Nephron progenitor cell (in vitro differentiated cells): Measurements from ENCODE around the gene CNTNAP5.

Experiments used
- DNase-seq: peaks from one replicate; pipeline ENCODE4 v3.0.0; 2021
- H3K27ac Mint-ChIP-seq: 2 replicates; pipeline ENCODE4 v1.8.0; 2021; ENCODE audit warnings: mild to moderate bottlenecking, moderate library complexity, mixed read lengths
- H3K27me3 Mint-ChIP-seq: 2 replicates; pipeline ENCODE4 v1.8.0; 2021; ENCODE audit warnings: mild to moderate bottlenecking, low read depth, mixed read lengths; ENCODE audit not compliant: poor library complexity
- H3K36me3 Mint-ChIP-seq: 2 replicates; pipeline ENCODE4 v1.8.0; 2021; ENCODE audit warnings: low read depth, mixed read lengths
- H3K4me1 Mint-ChIP-seq: 2 replicates; pipeline ENCODE4 v1.8.0; 2021; ENCODE audit warnings: mixed read lengths
- H3K4me3 Mint-ChIP-seq: 2 replicates; pipeline ENCODE4 v1.8.0; 2021; ENCODE audit warnings: mild to moderate bottlenecking, moderate library complexity, mixed read lengths
- H3K9me3 Mint-ChIP-seq: 2 replicates; pipeline ENCODE4 v1.8.0; 2021; ENCODE audit warnings: mild to moderate bottlenecking, moderate library complexity, mixed read lengths
- TF ChIP-seq, protein P1 (sequence below): fragments of 200-600 bp; sonication (generic); IDR thresholded peaks from 2 replicates; pipeline ENCODE4 v1.5.0; 2021; ENCODE audit warnings: antibody characterized with exemption

The CNTNAP5 gene

DNA sequence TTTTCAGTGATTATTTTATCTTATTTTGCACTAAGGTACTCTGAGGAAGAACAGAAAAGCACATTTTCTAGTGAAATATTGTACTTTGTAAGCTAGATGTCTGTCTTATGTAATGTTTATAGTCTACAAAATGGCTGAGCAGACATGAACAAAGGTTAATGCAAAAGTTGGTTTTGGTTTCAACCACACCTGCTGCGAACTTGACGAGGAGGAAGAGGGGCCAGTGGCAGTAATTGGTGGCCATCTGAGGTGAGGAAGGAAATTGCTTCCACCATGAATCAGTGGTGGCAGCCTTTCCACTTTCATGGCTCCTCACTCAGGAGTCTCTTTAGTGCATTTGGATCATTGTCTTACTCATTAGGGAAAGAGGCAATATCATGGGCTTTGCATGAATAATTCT, 894.2 kb downstream of the CNTNAP5 start:
- H3K27ac Mint-ChIP-seq, result no peak overlapping the region
- no peaks in the 10 kb centered on the region for H3K36me3 Mint-ChIP-seq
- H3K9me3 Mint-ChIP-seq, result no peaks in the 10 kb centered on the region
- H3K4me1 Mint-ChIP-seq, result peaks cover 7% of the 10 kb centered on the region
- no peak for DNase-seq
- no peak overlapping the region for H3K4me3 Mint-ChIP-seq
- TF ChIP-seq, protein P1, sequence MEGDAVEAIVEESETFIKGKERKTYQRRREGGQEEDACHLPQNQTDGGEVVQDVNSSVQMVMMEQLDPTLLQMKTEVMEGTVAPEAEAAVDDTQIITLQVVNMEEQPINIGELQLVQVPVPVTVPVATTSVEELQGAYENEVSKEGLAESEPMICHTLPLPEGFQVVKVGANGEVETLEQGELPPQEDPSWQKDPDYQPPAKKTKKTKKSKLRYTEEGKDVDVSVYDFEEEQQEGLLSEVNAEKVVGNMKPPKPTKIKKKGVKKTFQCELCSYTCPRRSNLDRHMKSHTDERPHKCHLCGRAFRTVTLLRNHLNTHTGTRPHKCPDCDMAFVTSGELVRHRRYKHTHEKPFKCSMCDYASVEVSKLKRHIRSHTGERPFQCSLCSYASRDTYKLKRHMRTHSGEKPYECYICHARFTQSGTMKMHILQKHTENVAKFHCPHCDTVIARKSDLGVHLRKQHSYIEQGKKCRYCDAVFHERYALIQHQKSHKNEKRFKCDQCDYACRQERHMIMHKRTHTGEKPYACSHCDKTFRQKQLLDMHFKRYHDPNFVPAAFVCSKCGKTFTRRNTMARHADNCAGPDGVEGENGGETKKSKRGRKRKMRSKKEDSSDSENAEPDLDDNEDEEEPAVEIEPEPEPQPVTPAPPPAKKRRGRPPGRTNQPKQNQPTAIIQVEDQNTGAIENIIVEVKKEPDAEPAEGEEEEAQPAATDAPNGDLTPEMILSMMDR, result no peak
- H3K27me3 Mint-ChIP-seq, result no peaks in the 10 kb centered on the region

DNA sequence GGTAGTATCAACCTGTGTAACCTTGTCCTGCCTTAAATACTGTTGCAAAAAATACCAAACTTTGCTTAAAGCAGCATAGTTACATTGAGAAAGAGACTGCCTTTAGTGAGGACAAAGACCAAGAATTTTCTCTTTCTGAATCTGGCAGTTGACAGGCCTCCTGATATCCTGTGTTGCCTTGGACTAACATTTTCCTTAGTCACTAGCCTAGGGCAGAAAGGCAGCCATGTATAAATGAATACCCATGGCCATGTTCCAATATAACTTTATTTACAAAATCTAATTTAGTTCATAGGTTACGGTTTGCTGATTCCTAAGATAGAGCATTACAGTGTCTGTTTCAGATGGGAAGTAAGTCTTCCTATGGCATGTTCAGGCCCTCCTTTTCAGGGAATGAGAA, 895.4 kb downstream of the CNTNAP5 start:
- no peak overlapping the region for H3K4me3 Mint-ChIP-seq
- H3K4me1 Mint-ChIP-seq, result peaks cover 7% of the 10 kb centered on the region
- TF ChIP-seq, protein P1, result no peak
- no peaks in the 10 kb centered on the region for H3K36me3 Mint-ChIP-seq
- no peaks in the 10 kb centered on the region for H3K27me3 Mint-ChIP-seq
- H3K9me3 Mint-ChIP-seq, result no peaks in the 10 kb centered on the region
- no peak overlapping the region for H3K27ac Mint-ChIP-seq
- DNase-seq, result no peak

GRCh38 chr2:124921191-124921590, 896.1 kb downstream of the CNTNAP5 start:
- no peak overlapping the region for H3K27ac Mint-ChIP-seq
- no peaks in the 10 kb centered on the region for H3K36me3 Mint-ChIP-seq
- no peaks in the 10 kb centered on the region for H3K9me3 Mint-ChIP-seq
- H3K4me1 Mint-ChIP-seq, result peaks cover 7% of the 10 kb centered on the region
- no peak overlapping the region for H3K4me3 Mint-ChIP-seq
- DNase-seq, result no peak
- H3K27me3 Mint-ChIP-seq, result no peaks in the 10 kb centered on the region
- TF ChIP-seq, protein P1, result no peak

GRCh38 chr2:124923097-124923496, 898.0 kb downstream of the CNTNAP5 start:
- TF ChIP-seq, protein P1, result no peak

GRCh38 chr2:124933883-124934282, 908.8 kb downstream of the CNTNAP5 start:
- no peaks in the 10 kb centered on the region for H3K27me3 Mint-ChIP-seq
- no peak overlapping the region for H3K27ac Mint-ChIP-seq
- H3K4me1 Mint-ChIP-seq, result no peaks in the 10 kb centered on the region
- no peak for DNase-seq
- H3K4me3 Mint-ChIP-seq, result no peak overlapping the region
- no peaks in the 10 kb centered on the region for H3K9me3 Mint-ChIP-seq
- no peaks in the 10 kb centered on the region for H3K36me3 Mint-ChIP-seq
- TF ChIP-seq, protein P1, result no peak

More at GRCh38 chr2:124923097-124923496, 898.0 kb downstream of the CNTNAP5 start:
- Mint-ChIP-seq H3K4me3 (no peak overlapping the region), H3K36me3 (no peaks in the 10 kb centered on the region), H3K27ac (no peak overlapping the region), H3K4me1 (peaks cover 7% of the 10 kb centered on the region), H3K9me3 (peaks cover 5% of the 10 kb centered on the region), H3K27me3 (no peaks in the 10 kb centered on the region)
- DNase-seq, result no peak

GRCh38 chr2:124953921-124954320, 928.8 kb downstream of the CNTNAP5 start:
- H3K27ac Mint-ChIP-seq, result no peak overlapping the region
- no peaks in the 10 kb centered on the region for H3K9me3 Mint-ChIP-seq
- TF ChIP-seq, protein P1, result no peak
- H3K36me3 Mint-ChIP-seq, result no peaks in the 10 kb centered on the region
- no peak overlapping the region for H3K4me3 Mint-ChIP-seq
- no peak for DNase-seq
- H3K27me3 Mint-ChIP-seq, result peaks cover 2% of the 10 kb centered on the region
- no peaks in the 10 kb centered on the region for H3K4me1 Mint-ChIP-seq
